HepG2 (cell line): Measurements from ENCODE around the gene C16orf82.

Experiments used
- BHLHE40 ChIP-seq: IDR thresholded peaks from 2 replicates; pipeline ENCODE4 v1.6.1; 2011; ENCODE audit warnings: low read length, improper control_type of control experiment
- CREB1 ChIP-seq, 2 experiments: fragments of 450-650 bp in 1 of 2; IDR thresholded peaks; 2 replicates each; pipeline ENCODE4 v1.6.1; 2016 to 2017; ENCODE audit warnings: control low read depth in 1 of 2, mild to moderate bottlenecking in 1 of 2, missing compliant biosample characterization in 1 of 2, missing genetic modification characterization in 1 of 2
- HNRNPL ChIP-seq: fragments of 200-400 bp; formaldehyde crosslinking; IDR thresholded peaks from 2 replicates; pipeline ENCODE4 v1.6.1; 2017; ENCODE audit warnings: mild to moderate bottlenecking, low read depth, low read length
- MTA3 ChIP-seq: sonication (generic); formaldehyde crosslinking; IDR thresholded peaks from 2 replicates; pipeline ENCODE4 v1.4.0; 2020; ENCODE audit warnings: missing genetic modification reagents
- ZNF260 ChIP-seq: sonication (generic); formaldehyde crosslinking; IDR thresholded peaks from 2 replicates; pipeline ENCODE4 v1.4.0; 2020; ENCODE audit warnings: missing genetic modification reagents, low read depth, mild to moderate bottlenecking, borderline replicate concordance
- ZNF746 ChIP-seq: sonication (generic); formaldehyde crosslinking; IDR thresholded peaks from 2 replicates; pipeline ENCODE4 v1.8.0; 2022; ENCODE audit warnings: mild to moderate bottlenecking, missing genetic modification reagents
- TF ChIP-seq, protein P1 (sequence below), 2 experiments: sonication (generic) in 1 of 2; formaldehyde crosslinking in 1 of 2; IDR thresholded peaks; 2 replicates each; pipeline versions ENCODE4 v1.5.1 to v1.6.1; 2011 to 2020; ENCODE audit warnings: borderline replicate concordance in 1 of 2, low read depth in 1 of 2, low read length in 1 of 2, mild to moderate bottlenecking in 1 of 2, missing genetic modification reagents in 1 of 2, moderate library complexity in 1 of 2
- TF ChIP-seq, protein P2 (sequence below): sonication (generic); formaldehyde crosslinking; IDR thresholded peaks from 2 replicates; pipeline ENCODE4 v1.5.0; 2020; ENCODE audit warnings: mild to moderate bottlenecking, missing genetic modification reagents, moderate library complexity
- TF ChIP-seq, protein P3 (sequence below): sonication (generic); formaldehyde crosslinking; IDR thresholded peaks from 2 replicates; pipeline ENCODE4 v1.4.0; 2020; ENCODE audit warnings: mild to moderate bottlenecking, missing genetic modification reagents
- TF ChIP-seq, protein P4 (sequence below): sonication (generic); formaldehyde crosslinking; IDR thresholded peaks from 2 replicates; pipeline ENCODE4 v1.8.1; 2023; ENCODE audit warnings: mild to moderate bottlenecking, moderate library complexity, missing genetic modification reagents

DNA sequence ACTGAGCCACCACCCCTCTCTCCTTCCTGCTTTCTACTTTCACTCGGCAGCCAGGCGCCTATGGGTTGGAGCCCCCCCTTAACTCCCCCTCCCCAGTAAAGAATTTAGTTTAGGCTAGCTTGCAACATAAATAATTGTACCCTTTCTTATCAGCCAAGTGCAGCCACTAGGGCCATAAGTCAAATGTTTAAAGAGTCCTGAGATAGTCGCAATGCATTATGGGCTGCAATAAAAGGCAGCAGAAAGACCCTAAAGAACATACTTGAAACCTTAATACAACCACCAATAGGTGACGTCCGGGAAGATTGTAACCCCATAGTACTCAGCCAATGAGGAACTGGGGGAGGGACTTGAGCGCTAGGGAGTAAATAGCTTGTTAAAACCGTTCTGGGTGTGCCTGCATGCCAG lies 40.5 kb downstream of the C16orf82 start:
- TF ChIP-seq, protein P1, sequence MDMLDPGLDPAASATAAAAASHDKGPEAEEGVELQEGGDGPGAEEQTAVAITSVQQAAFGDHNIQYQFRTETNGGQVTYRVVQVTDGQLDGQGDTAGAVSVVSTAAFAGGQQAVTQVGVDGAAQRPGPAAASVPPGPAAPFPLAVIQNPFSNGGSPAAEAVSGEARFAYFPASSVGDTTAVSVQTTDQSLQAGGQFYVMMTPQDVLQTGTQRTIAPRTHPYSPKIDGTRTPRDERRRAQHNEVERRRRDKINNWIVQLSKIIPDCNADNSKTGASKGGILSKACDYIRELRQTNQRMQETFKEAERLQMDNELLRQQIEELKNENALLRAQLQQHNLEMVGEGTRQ (IDR thresholded peaks at IDR 0.05; ENCODE audit: low read depth, low read length), result no peak
- TF ChIP-seq, protein P1 (CRISPR knock-in tag; IDR thresholded peaks at IDR 0.05; ENCODE audit: borderline replicate concordance), result no peak
- TF ChIP-seq, protein P2, sequence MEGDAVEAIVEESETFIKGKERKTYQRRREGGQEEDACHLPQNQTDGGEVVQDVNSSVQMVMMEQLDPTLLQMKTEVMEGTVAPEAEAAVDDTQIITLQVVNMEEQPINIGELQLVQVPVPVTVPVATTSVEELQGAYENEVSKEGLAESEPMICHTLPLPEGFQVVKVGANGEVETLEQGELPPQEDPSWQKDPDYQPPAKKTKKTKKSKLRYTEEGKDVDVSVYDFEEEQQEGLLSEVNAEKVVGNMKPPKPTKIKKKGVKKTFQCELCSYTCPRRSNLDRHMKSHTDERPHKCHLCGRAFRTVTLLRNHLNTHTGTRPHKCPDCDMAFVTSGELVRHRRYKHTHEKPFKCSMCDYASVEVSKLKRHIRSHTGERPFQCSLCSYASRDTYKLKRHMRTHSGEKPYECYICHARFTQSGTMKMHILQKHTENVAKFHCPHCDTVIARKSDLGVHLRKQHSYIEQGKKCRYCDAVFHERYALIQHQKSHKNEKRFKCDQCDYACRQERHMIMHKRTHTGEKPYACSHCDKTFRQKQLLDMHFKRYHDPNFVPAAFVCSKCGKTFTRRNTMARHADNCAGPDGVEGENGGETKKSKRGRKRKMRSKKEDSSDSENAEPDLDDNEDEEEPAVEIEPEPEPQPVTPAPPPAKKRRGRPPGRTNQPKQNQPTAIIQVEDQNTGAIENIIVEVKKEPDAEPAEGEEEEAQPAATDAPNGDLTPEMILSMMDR (CRISPR knock-in tag), result no peak
- TF ChIP-seq HNRNPL (no peak), CREB1 (IDR thresholded peaks at IDR 0.05) (no peak), CREB1 (CRISPR knock-in tag; IDR thresholded peaks at IDR 0.05) (no peak), BHLHE40 (no peak), ZNF746 (CRISPR knock-in tag) (no peak), ZNF260 (CRISPR knock-in tag) (no peak), MTA3 (no peak)
- TF ChIP-seq, protein P3, sequence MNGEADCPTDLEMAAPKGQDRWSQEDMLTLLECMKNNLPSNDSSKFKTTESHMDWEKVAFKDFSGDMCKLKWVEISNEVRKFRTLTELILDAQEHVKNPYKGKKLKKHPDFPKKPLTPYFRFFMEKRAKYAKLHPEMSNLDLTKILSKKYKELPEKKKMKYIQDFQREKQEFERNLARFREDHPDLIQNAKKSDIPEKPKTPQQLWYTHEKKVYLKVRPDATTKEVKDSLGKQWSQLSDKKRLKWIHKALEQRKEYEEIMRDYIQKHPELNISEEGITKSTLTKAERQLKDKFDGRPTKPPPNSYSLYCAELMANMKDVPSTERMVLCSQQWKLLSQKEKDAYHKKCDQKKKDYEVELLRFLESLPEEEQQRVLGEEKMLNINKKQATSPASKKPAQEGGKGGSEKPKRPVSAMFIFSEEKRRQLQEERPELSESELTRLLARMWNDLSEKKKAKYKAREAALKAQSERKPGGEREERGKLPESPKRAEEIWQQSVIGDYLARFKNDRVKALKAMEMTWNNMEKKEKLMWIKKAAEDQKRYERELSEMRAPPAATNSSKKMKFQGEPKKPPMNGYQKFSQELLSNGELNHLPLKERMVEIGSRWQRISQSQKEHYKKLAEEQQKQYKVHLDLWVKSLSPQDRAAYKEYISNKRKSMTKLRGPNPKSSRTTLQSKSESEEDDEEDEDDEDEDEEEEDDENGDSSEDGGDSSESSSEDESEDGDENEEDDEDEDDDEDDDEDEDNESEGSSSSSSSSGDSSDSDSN (CRISPR knock-in tag), result no peak
- TF ChIP-seq, protein P4, sequence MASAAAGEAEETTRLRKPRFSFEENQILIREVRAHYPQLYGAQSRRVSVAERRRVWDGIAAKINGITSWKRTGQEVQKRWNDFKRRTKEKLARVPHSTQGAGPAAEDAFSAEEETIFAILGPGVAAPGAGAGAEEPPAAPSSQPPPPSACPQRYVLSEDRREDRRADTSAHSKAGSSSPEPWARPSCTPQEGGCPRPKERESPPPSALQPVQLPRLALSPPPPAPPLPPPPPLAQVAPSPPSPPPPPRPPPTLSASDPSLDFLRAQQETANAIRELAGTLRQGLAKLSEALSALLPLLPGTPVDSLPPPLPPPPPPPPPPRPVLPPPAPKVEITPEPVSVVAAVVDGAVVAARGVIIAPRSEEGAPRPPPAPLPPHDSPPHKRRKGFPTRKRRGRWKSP (CRISPR knock-in tag), result no peak
